Activated CD4-positive, alpha-beta T cell treated with anti-CD3 and anti-CD28 coated beads for 36 hours (primary cell): Measurements from ENCODE around the gene CTRL. TPM values are rescaled to one million over a fixed set of nuclear protein-coding genes. Genes with fewer than 3 reads are reported as not detected.

Experiments used
- ATAC-seq: fragments of 200-7000 bp; cut with Tn5 transposase; one replicate; pipeline ENCODE4 v1.10.0; 2021; ENCODE audit warnings: mild to moderate bottlenecking, moderate library complexity
- CTCF ChIA-PET: fragments of 350-600 bp; sonication (Branson Sonifier 250); formaldehyde crosslinking; loops from one replicate; lab custom pipeline; 2021; ENCODE audit warnings: antibody characterized with exemption; lab: Charles Lee
- POLR2A ChIA-PET: fragments of 350-600 bp; sonication (Branson Sonifier 250); formaldehyde crosslinking; loops from one replicate; lab custom pipeline; 2021; ENCODE audit warnings: antibody characterized with exemption, inconsistent platforms; lab: Charles Lee
- DNase-seq: peaks from one replicate; pipeline ENCODE4 v3.0.0-alpha.2; 2020
- H3K27ac Mint-ChIP-seq: one replicate; pipeline ENCODE4 v1.8.0; 2021; ENCODE audit warnings: mixed read lengths
- H3K27me3 Mint-ChIP-seq: one replicate; pipeline ENCODE4 v1.8.0; 2021; ENCODE audit warnings: mixed read lengths
- H3K36me3 Mint-ChIP-seq: one replicate; pipeline ENCODE4 v1.8.0; 2021; ENCODE audit warnings: low read depth, mixed read lengths
- H3K4me1 Mint-ChIP-seq: one replicate; pipeline ENCODE4 v1.8.0; 2021; ENCODE audit warnings: mixed read lengths
- H3K4me3 Mint-ChIP-seq: one replicate; pipeline ENCODE4 v1.8.0; 2021; ENCODE audit warnings: mild to moderate bottlenecking, moderate library complexity, mixed read lengths
- H3K9me3 Mint-ChIP-seq: one replicate; pipeline ENCODE4 v1.8.0; 2021; ENCODE audit warnings: low read depth, mixed read lengths
- intact Hi-C, 2 experiments: fragments of 100-400 bp; cut with DNase I in 1 of 2; cut with micrococcal nuclease in 1 of 2; formaldehyde crosslinking; loops; one replicate each; pipeline versions ENCODE4 v1.14.2 to v1.15.1; 2022 to 2024; cut with DNase I, micrococcal nuclease
- total RNA-seq, 2 experiments: library from RNA; stranded (reverse); gene quantifications; one replicate each; pipeline ENCODE4 v1.2.3, GENCODE V29; 2021

CTRL gene
- total RNA-seq, 2 experiments from 2014 or later, result 2.5 to 3.5 TPM

GRCh38 chr16:67946128-67946569 is 14.5 kb upstream of the CTRL start:
- POLR2A ChIA-PET, result no interaction called here
- no peak overlapping the region for H3K4me3 Mint-ChIP-seq
- no peak overlapping the region for H3K27ac Mint-ChIP-seq
- DNase-seq (no peak), ATAC-seq (no peak)
- no peaks in the 10 kb centered on the region for H3K9me3 Mint-ChIP-seq
- intact Hi-C loops, result no loop called here
- peaks cover 7% of the 10 kb centered on the region for H3K4me1 Mint-ChIP-seq
- peaks cover 6% of the 10 kb centered on the region for H3K36me3 Mint-ChIP-seq
- H3K27me3 Mint-ChIP-seq, result no peaks in the 10 kb centered on the region
- CTCF ChIA-PET, result interaction anchor here (1.4 kb wide), 2 partner anchors 46 to 129 kb away, joined by 3 read pairs; no protein-coding TSS in a partner anchor

DNA sequence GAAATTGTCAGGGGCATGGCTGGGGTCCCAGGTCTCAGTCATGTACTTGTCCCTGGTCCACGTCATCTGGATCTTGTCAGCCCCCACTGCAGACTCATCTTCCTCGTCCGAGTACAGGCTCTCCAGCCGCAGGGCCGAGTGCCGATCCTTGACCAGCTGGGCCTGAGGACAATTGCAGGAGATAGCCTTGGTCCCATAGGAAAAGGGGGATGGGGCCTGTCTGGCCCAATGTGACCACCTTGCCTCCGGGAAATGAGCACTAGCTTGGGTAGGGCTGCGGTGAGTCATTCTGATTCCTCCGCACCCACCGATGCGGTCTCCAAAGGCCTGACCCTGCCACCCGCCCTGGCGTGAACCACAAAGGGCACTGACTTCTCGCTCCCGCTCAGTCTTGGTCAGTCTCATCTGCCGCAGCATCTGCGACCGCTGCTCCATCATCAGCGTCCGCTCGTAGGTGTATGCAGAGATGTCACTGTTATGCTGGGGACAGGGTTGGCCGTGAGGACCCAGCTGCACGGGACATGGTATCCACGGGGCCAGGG is 13.8 kb upstream of the CTRL start:
- H3K4me3 Mint-ChIP-seq, result no peak overlapping the region
- ChIA-PET POLR2A (no interaction called here), CTCF (no interaction called here)
- H3K27me3 Mint-ChIP-seq, result no peaks in the 10 kb centered on the region
- H3K27ac Mint-ChIP-seq, result no peak overlapping the region
- peaks cover 7% of the 10 kb centered on the region for H3K4me1 Mint-ChIP-seq
- no peaks in the 10 kb centered on the region for H3K9me3 Mint-ChIP-seq
- no peak for DNase-seq
- H3K36me3 Mint-ChIP-seq, result peaks cover 6% of the 10 kb centered on the region
- no peak for ATAC-seq
- intact Hi-C loops, result no loop called here

GRCh38 chr16:67944690-67945391 is 13.2 kb upstream of the CTRL start:
- Mint-ChIP-seq H3K27ac (no peak overlapping the region), H3K9me3 (no peaks in the 10 kb centered on the region), H3K4me1 (peaks cover 13% of the 10 kb centered on the region), H3K27me3 (no peaks in the 10 kb centered on the region), H3K36me3 (peaks cover 12% of the 10 kb centered on the region), H3K4me3 (no peak overlapping the region)
- no peak for ATAC-seq
- DNase-seq, result no peak
- intact Hi-C loops, result no loop called here
- ChIA-PET POLR2A (interaction anchor here (1.0 kb wide), 1 partner anchor 9 kb away, joined by 3 read pairs; no protein-coding TSS in a partner anchor), CTCF (interaction anchor here (1.3 kb wide), 1 partner anchor 9 kb away, joined by 5 read pairs; no protein-coding TSS in a partner anchor)

- Mint-ChIP-seq H3K4me3 (no peak within 1 kb of the TSS), H3K9me3 (no peaks in the 10 kb centered on the region)
Observed at GRCh38 chr16:67943619-67944504, 12.2 kb upstream of the CTRL start, which contains the start of gene LCAT. Gene LCAT, minus strand, starts transcription at chr16:67944120. Its CDS starts 19 bp downstream, at chr16:67944101.

DNA sequence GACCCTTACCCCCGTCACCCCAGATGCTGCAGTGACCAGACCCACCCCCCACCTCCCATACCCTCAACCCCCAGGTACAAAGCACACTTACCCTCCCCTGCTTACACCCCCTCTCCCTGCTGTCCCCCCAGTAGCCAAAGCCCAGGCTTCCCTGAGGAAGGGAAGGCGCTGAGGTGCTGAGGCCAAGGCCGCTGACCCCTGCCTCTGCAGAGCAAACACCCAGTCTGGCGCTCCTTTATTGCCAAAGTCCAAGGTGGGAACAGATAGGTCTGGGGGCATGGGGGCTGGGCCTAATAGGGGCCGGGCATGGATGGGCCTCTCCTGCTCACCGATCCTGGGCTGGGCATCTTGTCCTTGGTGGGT is 11.6 kb upstream of the CTRL start:
- POLR2A ChIA-PET, result no interaction called here
- no peak for DNase-seq
- Mint-ChIP-seq H3K27me3 (no peaks in the 10 kb centered on the region), H3K4me1 (peaks cover 21% of the 10 kb centered on the region), H3K27ac (no peak overlapping the region), H3K4me3 (no peak overlapping the region), H3K9me3 (no peaks in the 10 kb centered on the region), H3K36me3 (peaks cover 19% of the 10 kb centered on the region)
- ATAC-seq, result no peak
- intact Hi-C loops, result no loop called here
- CTCF ChIA-PET, result interaction anchor here (0.6 to 1.2 kb wide), 3 partner anchors 37 to 612 kb away, joined by 3 read pairs; partner anchors contain the start of gene DPEP3

More at GRCh38 chr16:67943619-67944504, 12.2 kb upstream of the CTRL start, which contains the start of gene LCAT:
- ChIA-PET POLR2A (interaction anchor here (0.7 to 1.0 kb wide), 2 partner anchors 8 to 139 kb away, joined by 3 read pairs; no protein-coding TSS in a partner anchor), CTCF (interaction anchor here (0.6 to 1.3 kb wide), 3 partner anchors 8 to 613 kb away, joined by 3 to 5 read pairs (median 3); partner anchors contain the start of gene DPEP3)
- DNase-seq (no peak), ATAC-seq (no peak)
- Mint-ChIP-seq H3K36me3 (peaks cover 18% of the 10 kb centered on the region), H3K27ac (no peak within 1 kb of the TSS), H3K27me3 (no peaks in the 10 kb centered on the region), H3K4me1 (peaks cover 21% of the 10 kb centered on the region)
- intact Hi-C loops, result no loop called here

DNA sequence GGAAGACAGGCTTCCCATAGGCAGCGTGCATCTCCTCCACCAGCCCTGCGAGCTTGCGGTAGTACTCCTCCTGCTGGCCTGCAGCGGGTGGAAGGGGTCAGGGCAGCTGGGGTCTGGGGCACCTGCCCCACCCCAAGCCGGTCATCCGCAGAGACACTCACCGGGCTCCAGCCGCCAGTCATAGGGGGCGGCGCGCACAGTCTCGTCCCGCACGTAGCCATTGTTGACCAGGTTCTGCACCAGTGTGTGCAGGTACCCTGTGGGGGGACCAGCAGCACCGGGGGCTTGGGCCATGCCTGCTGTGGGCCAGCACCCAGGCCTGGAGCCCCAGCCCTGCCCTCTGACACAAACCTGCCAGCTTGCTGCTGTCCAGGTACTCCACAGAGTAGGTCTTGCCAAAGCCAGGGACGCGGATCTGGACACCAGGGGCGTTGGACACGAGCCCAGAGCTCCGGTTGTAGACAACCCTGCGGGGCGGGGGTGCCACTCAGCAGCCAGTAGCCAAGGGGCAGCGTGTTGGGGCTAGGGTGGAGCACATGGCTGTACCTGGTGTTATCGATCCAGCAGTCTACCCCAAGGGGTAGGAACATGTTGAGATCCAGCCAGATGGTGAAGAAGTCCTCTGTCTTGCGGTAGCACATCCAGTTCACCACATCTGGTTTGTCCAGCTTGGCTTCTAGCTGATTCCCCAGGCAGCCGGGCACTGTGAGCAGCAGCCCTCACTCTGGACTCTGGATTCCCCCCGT is 11.0 kb upstream of the CTRL start:
- no peak for DNase-seq
- intact Hi-C loops, result no loop called here
- Mint-ChIP-seq H3K27me3 (no peaks in the 10 kb centered on the region), H3K36me3 (peaks cover 19% of the 10 kb centered on the region), H3K27ac (no peak overlapping the region), H3K9me3 (no peaks in the 10 kb centered on the region), H3K4me1 (peaks cover 21% of the 10 kb centered on the region), H3K4me3 (no peak overlapping the region)
- ATAC-seq, result no peak
- POLR2A ChIA-PET, result no interaction called here
- CTCF ChIA-PET, result interaction anchor here (0.6 to 2.5 kb wide), 16 partner anchors 13 to 430 kb away, joined by 3 to 8 read pairs (median 3); partner anchors contain the start of gene DPEP3

DNA sequence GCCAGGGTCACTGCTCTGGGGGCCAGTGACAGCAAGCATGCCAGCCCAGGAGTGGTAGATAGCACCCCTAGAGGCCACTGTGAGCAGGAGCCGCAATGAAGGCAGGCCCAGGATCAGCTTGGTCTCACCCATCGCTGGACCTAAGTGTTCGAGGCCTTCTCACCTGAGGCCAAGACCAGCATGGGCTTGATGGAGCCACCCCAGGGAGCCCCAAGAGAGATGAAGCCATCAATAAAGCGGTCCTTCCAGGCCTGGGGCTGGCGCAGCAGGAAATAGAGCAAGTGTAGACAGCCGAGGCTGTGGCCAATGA is 10.5 kb upstream of the CTRL start:
- H3K4me1 Mint-ChIP-seq, result peaks cover 24% of the 10 kb centered on the region
- no peaks in the 10 kb centered on the region for H3K27me3 Mint-ChIP-seq
- H3K27ac Mint-ChIP-seq, result no peak overlapping the region
- POLR2A ChIA-PET, result no interaction called here
- intact Hi-C loops, result no loop called here
- CTCF ChIA-PET, result interaction anchor here (0.6 to 2.5 kb wide), 15 partner anchors 14 to 126 kb away, joined by 3 to 8 read pairs (median 3); partner anchors contain the start of gene DPEP3
- H3K36me3 Mint-ChIP-seq, result peaks cover 22% of the 10 kb centered on the region
- ATAC-seq (peak; percentile 64), DNase-seq (peak; percentile 56)
- H3K9me3 Mint-ChIP-seq, result no peaks in the 10 kb centered on the region
- H3K4me3 Mint-ChIP-seq, result no peak overlapping the region

GRCh38 chr16:67941469-67942199 is 10.0 kb upstream of the CTRL start:
- DNase-seq (no peak), ATAC-seq (no peak)
- Mint-ChIP-seq H3K36me3 (peaks cover 25% of the 10 kb centered on the region), H3K4me3 (no peak overlapping the region), H3K4me1 (peaks cover 28% of the 10 kb centered on the region), H3K9me3 (no peaks in the 10 kb centered on the region), H3K27ac (no peak overlapping the region), H3K27me3 (no peaks in the 10 kb centered on the region)
- ChIA-PET POLR2A (no interaction called here), CTCF (interaction anchor here (0.7 to 2.6 kb wide), 16 partner anchors 13 to 125 kb away, joined by 3 to 14 read pairs (median 4); no protein-coding TSS in a partner anchor)
- intact Hi-C loops, result no loop called here

DNA sequence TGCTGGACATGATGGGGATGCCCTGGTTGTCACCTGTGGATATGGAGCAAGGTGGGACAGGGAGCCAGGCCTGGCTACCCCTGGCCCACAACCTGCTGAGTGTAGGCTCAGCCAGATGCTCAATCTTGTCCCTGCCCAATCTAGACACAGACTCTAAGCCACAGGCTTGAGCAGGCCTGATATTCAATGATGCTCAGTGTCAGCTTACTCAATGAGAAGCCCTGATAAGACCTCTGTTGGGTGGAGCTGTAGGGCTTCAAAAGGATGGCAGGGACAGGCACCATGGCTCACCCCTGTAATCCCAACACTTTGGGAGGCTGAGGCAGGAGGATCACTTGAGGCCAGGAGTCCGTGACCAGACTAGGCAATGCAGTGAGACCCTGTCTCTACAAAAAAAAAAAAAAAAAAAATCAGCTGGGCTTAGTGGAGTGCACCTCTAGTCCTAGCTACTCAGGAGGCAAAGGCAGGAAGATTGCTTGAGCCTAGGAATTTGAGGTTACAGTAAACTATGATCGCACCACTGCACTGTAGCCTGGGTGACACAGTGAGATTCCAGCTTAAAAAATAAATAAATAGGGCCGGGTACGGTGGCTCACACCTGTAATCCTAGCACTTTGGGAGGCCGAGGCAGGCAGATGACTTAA is 8.9 kb upstream of the CTRL start:
- Mint-ChIP-seq H3K9me3 (no peaks in the 10 kb centered on the region), H3K36me3 (peaks cover 28% of the 10 kb centered on the region), H3K27ac (peak overlapping the region; percentile 76), H3K4me1 (peaks cover 28% of the 10 kb centered on the region), H3K4me3 (no peak overlapping the region), H3K27me3 (no peaks in the 10 kb centered on the region)
- DNase-seq (no peak), ATAC-seq (no peak)
- POLR2A ChIA-PET, result interaction anchor here (0.6 to 1.4 kb wide), 2 partner anchors 26 to 64 kb away, joined by 3 read pairs; no protein-coding TSS in a partner anchor
- intact Hi-C loops, result no loop called here
- CTCF ChIA-PET, result interaction anchor here (0.6 to 2.6 kb wide), 9 partner anchors 12 to 124 kb away, joined by 3 to 14 read pairs (median 4); no protein-coding TSS in a partner anchor
